Endothelial cell of umbilical vein (primary cell): ENCODE measurements around the gene HKDC1. TPM values are rescaled to one million over a fixed set of nuclear protein-coding genes. Genes with fewer than 3 reads are reported as not detected.
A peak's percentile ranks its signal among the peaks of the same experiment; 100 is the strongest.

Source experiments
- BruUV-seq: library from RNA; stranded (reverse); fragments of 400-500 nt; replicated peaks from 2 replicates; lab custom pipeline; 2021; lab: Mats Ljungman, UMichigan
- CTCF ChIA-PET: fragments of 300-600, 350-600 bp; sonication (Branson Sonifier 250); formaldehyde crosslinking; loops from one replicate; lab custom pipeline; 2021; ENCODE audit warnings: antibody characterized with exemption, inconsistent platforms; lab: Charles Lee
- POLR2A ChIA-PET: fragments of 300-600, 350-600 bp; sonication (Branson Sonifier 250); formaldehyde crosslinking; loops from one replicate; lab custom pipeline; 2021; ENCODE audit warnings: antibody characterized with exemption, inconsistent platforms; lab: Charles Lee
- DNase-seq: peaks from one replicate; pipeline ENCODE4 v3.0.0-alpha.2; 2011; ENCODE audit warnings: low read depth, low spot score
- FAIRE-seq: peaks from 2 replicates; lab custom pipeline; 2011; peaks lifted over from hg19 to GRCh38; lab: Jason Lieb, UNC
- H2AFZ ChIP-seq: 2 replicates; pipeline ENCODE4 v1.6.0; 2012; ENCODE audit warnings: low read depth, low read length, control low read depth, inconsistent platforms
- H3K27ac ChIP-seq: 2 replicates; pipeline ENCODE4 v1.5.1; 2011; ENCODE audit warnings: low read depth, mild to moderate bottlenecking, control low read depth, low read length, moderate library complexity; ENCODE audit not compliant: insufficient read depth
- H3K27me3 ChIP-seq, 2 experiments: 2 replicates each; pipeline versions ENCODE4 v1.6.0 to v1.6.1; 2011; ENCODE audit warnings: low read length in 2 of 2, mixed read lengths in 1 of 2; ENCODE audit not compliant: control insufficient read depth in 2 of 2, insufficient read depth in 2 of 2
- H3K36me3 ChIP-seq, 2 experiments: 2 replicates in 1 of 2; 3 replicates in 1 of 2; pipeline ENCODE4 v1.5.1; 2011; ENCODE audit warnings: low read length in 2 of 2, mild to moderate bottlenecking in 1 of 2, moderate library complexity in 1 of 2; ENCODE audit not compliant: control insufficient read depth in 2 of 2, insufficient read depth in 2 of 2; ENCODE audit errors: extremely low read depth in 1 of 2
- H3K4me1 ChIP-seq: 3 replicates; pipeline ENCODE4 v1.5.1; 2011; ENCODE audit warnings: mild to moderate bottlenecking, low read length; ENCODE audit not compliant: control insufficient read depth, insufficient read depth; ENCODE audit errors: extremely low read depth
- H3K4me2 ChIP-seq: 2 replicates; pipeline ENCODE4 v1.6.1; 2011; ENCODE audit warnings: low read length, control low read depth, mixed read lengths; ENCODE audit not compliant: insufficient read depth
- H3K4me3 ChIP-seq, 3 experiments: fragments of 200-600 bp in 1 of 3; sonication (generic), shearing (Covaris generic) in 1 of 3; replicated peaks in 1 of 3; 2 replicates each; pipeline ENCODE4 v1.5.1; 2011 to 2016; ENCODE audit warnings: control low read depth in 3 of 3, low read length in 3 of 3, mild to moderate bottlenecking in 2 of 3, inconsistent platforms in 1 of 3, low read depth in 1 of 3, moderate library complexity in 1 of 3; ENCODE audit not compliant: insufficient read depth in 1 of 3
- H3K79me2 ChIP-seq: 2 replicates; pipeline ENCODE4 v1.6.0; 2012; ENCODE audit warnings: low read length, inconsistent platforms; ENCODE audit not compliant: control insufficient read depth, insufficient read depth
- H3K9ac ChIP-seq: replicated peaks from 2 replicates; pipeline ENCODE3; 2011; ENCODE audit warnings: low read length, control low read depth; ENCODE audit not compliant: insufficient read depth; ENCODE audit errors: extremely low read depth
- H3K9me1 ChIP-seq: replicated peaks from 3 replicates; pipeline ENCODE4 v1.6.0; 2011; ENCODE audit warnings: mild to moderate bottlenecking, low read length; ENCODE audit not compliant: control insufficient read depth, insufficient read depth; ENCODE audit errors: extremely low read depth
- H3K9me3 ChIP-seq: replicated peaks from 2 replicates; pipeline ENCODE4 v1.5.1; 2012; ENCODE audit warnings: low read length, inconsistent platforms; ENCODE audit not compliant: control insufficient read depth, insufficient read depth
- H4K20me1 ChIP-seq: replicated peaks from 2 replicates; pipeline ENCODE3; 2011; ENCODE audit warnings: mild to moderate bottlenecking, low read length; ENCODE audit not compliant: control insufficient read depth, insufficient read depth; ENCODE audit errors: extremely low read depth
- EZH2 ChIP-seq: IDR thresholded peaks from 2 replicates; pipeline ENCODE4 v1.6.1; 2012; ENCODE audit warnings: borderline replicate concordance, low read depth, mild to moderate bottlenecking, moderate library complexity, low read length, inconsistent platforms; ENCODE audit not compliant: severe bottlenecking
- FOS ChIP-seq: IDR thresholded peaks from 2 replicates; pipeline ENCODE4 v1.6.1; 2011; ENCODE audit warnings: mild to moderate bottlenecking, low read length, moderate library complexity, borderline replicate concordance; ENCODE audit not compliant: insufficient read depth
- GATA2 ChIP-seq: IDR thresholded peaks from 2 replicates; pipeline ENCODE4 v1.7.0; 2011; ENCODE audit warnings: low read depth, mild to moderate bottlenecking, moderate library complexity, mixed read lengths, low read length; ENCODE audit not compliant: insufficient read length, insufficient read depth
- JUN ChIP-seq: IDR thresholded peaks from 2 replicates; pipeline ENCODE4 v1.6.1; 2011; ENCODE audit warnings: borderline replicate concordance, low read depth; ENCODE audit not compliant: insufficient read length, insufficient read depth
- MYC ChIP-seq: IDR thresholded peaks from one replicate; pipeline ENCODE4 v1.6.1; 2011; ENCODE audit warnings: mild to moderate bottlenecking, low read depth, low read length
- POLR2A ChIP-seq: IDR thresholded peaks from 2 replicates; pipeline ENCODE4 v1.6.1; 2012; ENCODE audit warnings: low read depth, mild to moderate bottlenecking, control low read depth, low read length
- POLR2AphosphoS5 ChIP-seq: IDR thresholded peaks from 2 replicates; pipeline ENCODE4 v1.6.1; 2012; ENCODE audit warnings: low read depth, mild to moderate bottlenecking, control low read depth, low read length, moderate library complexity; ENCODE audit not compliant: insufficient read depth
- dilution Hi-C: fragments of 300-500 bp; cut with MboI; formaldehyde crosslinking; loops from one replicate; pipeline ENCODE4 v1.15.0; 2019; ENCODE audit warnings: low sequenced_read_pairs; ENCODE audit not compliant: extremely low pct_ligation_motif_present
- intact Hi-C: fragments of 100-400 bp; cut with micrococcal nuclease; formaldehyde crosslinking; loops from one replicate; pipeline ENCODE4 v1.10.0; 2022
- polyA plus RNA-seq, 4 experiments: library from polyadenylated mRNA; depleted of rRNA in 3 of 4; stranded (reverse) in 3 of 4; unstranded in 1 of 4; fragments of >200 nt; gene quantifications; 2 replicates each; pipeline versions ENCODE4 v1.2.1 to v1.2.3, GENCODE V29; 2011 to 2012; ENCODE audit warnings: missing spikeins in 1 of 4
- total RNA-seq: library from RNA; stranded (reverse); gene quantifications from 2 replicates; pipeline ENCODE4 v1.2.3, GENCODE V29; 2021
- TF ChIP-seq, protein P1 (sequence below): IDR thresholded peaks from 2 replicates; pipeline ENCODE4 v1.6.1; 2011; ENCODE audit not compliant: insufficient read depth, insufficient read length

HKDC1 gene
- total and polyA plus RNA-seq, 2 donors (not counting 3 experiments of a cell fraction or from before 2014, with no cell fraction given), result not detected

DNA sequence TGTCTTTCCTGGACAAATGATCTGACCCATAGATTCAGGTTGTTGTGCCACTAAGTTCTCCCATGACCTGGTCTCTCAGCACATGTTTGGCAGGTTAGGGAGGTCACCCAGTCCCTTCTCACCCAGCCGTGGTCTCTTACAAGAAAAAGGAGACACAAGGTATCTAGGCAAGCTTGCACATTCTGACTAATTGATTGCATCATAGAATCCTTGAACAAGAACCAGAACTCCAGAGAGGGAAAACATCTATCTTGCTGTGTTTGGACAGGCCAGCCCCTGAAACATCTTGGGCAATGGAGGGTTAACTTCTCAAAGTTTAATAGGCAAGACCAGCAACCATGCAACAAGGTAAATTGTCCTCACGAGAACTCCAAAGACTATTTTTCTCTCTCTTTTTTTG lies 49.6 kb downstream of the HKDC1 start:
- TF ChIP-seq MYC (no peak), FOS (no peak), JUN (no peak), EZH2 (no peak), POLR2AphosphoS5 (no peak), POLR2A (no peak), GATA2 (no peak)
- TF ChIP-seq, protein P1, sequence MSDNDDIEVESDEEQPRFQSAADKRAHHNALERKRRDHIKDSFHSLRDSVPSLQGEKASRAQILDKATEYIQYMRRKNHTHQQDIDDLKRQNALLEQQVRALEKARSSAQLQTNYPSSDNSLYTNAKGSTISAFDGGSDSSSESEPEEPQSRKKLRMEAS, result no peak
- no peaks in the 10 kb centered on the region for H3K36me3 ChIP-seq
- ChIA-PET CTCF (no interaction called here), POLR2A (no interaction called here)
- H2AFZ ChIP-seq, result no peak overlapping the region
- FAIRE-seq (no peak), DNase-seq (no peak)
- no peaks in the 10 kb centered on the region for H4K20me1 ChIP-seq
- BruUV-seq, result no TSS peak
- no peaks in the 10 kb centered on the region for H3K9me3 ChIP-seq
- dilution Hi-C loops, result no loop called here
- no peak overlapping the region for H3K4me2 ChIP-seq
- no peak overlapping the region for H3K9ac ChIP-seq
- no peaks in the 10 kb centered on the region for H3K79me2 ChIP-seq
- H3K27ac ChIP-seq, result no peak overlapping the region
- intact Hi-C loops, result loop anchor here (2.0 kb wide), 2 partner anchors 33 to 47 kb away; no protein-coding TSS in a partner anchor
- no peaks in the 10 kb centered on the region for H3K9me1 ChIP-seq
- peaks cover 24% of the 10 kb centered on the region for H3K4me1 ChIP-seq
- no peak overlapping the region for H3K4me3 ChIP-seq
- peaks cover 3 to 8% of the 10 kb centered on the region in 2 experiments for H3K27me3 ChIP-seq

DNA sequence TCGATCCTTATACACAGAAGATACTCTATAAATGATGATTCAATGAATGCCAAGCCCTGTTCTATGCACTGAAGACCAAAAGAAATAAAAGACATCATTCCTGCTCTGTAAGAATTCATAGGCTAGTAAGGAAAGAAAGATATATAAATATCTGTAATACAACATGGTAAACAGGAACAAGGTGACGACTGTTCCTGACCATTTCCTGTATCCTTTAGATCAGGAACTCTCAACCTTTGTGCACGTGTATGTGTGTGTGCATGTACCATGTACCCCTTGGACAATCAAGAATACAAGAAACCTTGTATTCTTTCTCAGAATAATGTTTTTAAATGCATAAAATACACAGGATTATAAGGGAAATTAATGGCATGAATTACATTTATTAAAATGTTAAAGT lies 50.9 kb downstream of the HKDC1 start:
- peaks cover 3% of the 10 kb centered on the region in 2 experiments for H3K27me3 ChIP-seq
- no peak overlapping the region for H3K4me3 ChIP-seq
- no peaks in the 10 kb centered on the region for H3K9me1 ChIP-seq
- H4K20me1 ChIP-seq, result no peaks in the 10 kb centered on the region
- no TSS peak for BruUV-seq
- H3K9ac ChIP-seq, result no peak overlapping the region
- peak; percentile 32 for DNase-seq
- POLR2A ChIA-PET, result no interaction called here
- H3K4me1 ChIP-seq, result peaks cover 24% of the 10 kb centered on the region
- dilution Hi-C loops, result no loop called here
- H3K9me3 ChIP-seq, result no peaks in the 10 kb centered on the region
- TF ChIP-seq FOS (peak; percentile 19), POLR2AphosphoS5 (peak; percentile 21), JUN (peak; percentile 14)
- TF ChIP-seq, protein P1, result no peak
- no peaks in the 10 kb centered on the region for H3K79me2 ChIP-seq
- peak overlapping the region; percentile 9 for H3K4me2 ChIP-seq
- no peak overlapping the region for H2AFZ ChIP-seq
- no peak overlapping the region for H3K27ac ChIP-seq
- intact Hi-C loops, result loop anchor here (2.0 kb wide), 2 partner anchors 34 to 46 kb away; no protein-coding TSS in a partner anchor
- no peaks in the 10 kb centered on the region for H3K36me3 ChIP-seq
- peak; percentile 80 for FAIRE-seq
- CTCF ChIA-PET, result interaction anchor here (1.2 kb wide), 1 partner anchor 8 kb away, joined by 4 read pairs; no protein-coding TSS in a partner anchor
